MM.1S (cell line): ENCODE results near the gene DEXI.

ENCODE experiments used
- EZH2 ChIP-seq: fragments of 300-600 bp; sonication (generic); optimal IDR thresholded peaks from 2 replicates; pipeline ENCODE3; 2017; ENCODE audit warnings: low read depth, mild to moderate bottlenecking, antibody characterized with exemption, low read length, mixed read lengths
- EZH2phosphoT487 ChIP-seq: fragments of 300-600 bp; sonication (generic); IDR thresholded peaks from 2 replicates; pipeline ENCODE4 v1.6.1; 2018; ENCODE audit warnings: antibody characterized with exemption, low read length
- TF ChIP-seq, protein P1 (sequence below): fragments of 300-600 bp; sonication (generic); IDR thresholded peaks from 2 replicates; pipeline ENCODE4 v1.5.1; 2016; ENCODE audit warnings: antibody characterized with exemption, low read length, mixed read lengths

- TF ChIP-seq, protein P1, sequence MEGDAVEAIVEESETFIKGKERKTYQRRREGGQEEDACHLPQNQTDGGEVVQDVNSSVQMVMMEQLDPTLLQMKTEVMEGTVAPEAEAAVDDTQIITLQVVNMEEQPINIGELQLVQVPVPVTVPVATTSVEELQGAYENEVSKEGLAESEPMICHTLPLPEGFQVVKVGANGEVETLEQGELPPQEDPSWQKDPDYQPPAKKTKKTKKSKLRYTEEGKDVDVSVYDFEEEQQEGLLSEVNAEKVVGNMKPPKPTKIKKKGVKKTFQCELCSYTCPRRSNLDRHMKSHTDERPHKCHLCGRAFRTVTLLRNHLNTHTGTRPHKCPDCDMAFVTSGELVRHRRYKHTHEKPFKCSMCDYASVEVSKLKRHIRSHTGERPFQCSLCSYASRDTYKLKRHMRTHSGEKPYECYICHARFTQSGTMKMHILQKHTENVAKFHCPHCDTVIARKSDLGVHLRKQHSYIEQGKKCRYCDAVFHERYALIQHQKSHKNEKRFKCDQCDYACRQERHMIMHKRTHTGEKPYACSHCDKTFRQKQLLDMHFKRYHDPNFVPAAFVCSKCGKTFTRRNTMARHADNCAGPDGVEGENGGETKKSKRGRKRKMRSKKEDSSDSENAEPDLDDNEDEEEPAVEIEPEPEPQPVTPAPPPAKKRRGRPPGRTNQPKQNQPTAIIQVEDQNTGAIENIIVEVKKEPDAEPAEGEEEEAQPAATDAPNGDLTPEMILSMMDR, result no peak
- TF ChIP-seq EZH2 (no peak), EZH2phosphoT487 (no peak)
These were observed 12.2 kb downstream of the DEXI start for GRCh38 chr16:10929853-10930754.
